T follicular helper cell (primary cell): ENCODE data around the gene SINHCAF.
"Not testable (repeated sequence)": the region's sequence is repeated elsewhere in the genome, so short reads cannot be mapped to it uniquely, and the experiment has no call there.

Experiments used
- DNase-seq: peaks from one replicate; pipeline ENCODE4 v3.0.0-alpha.2; 2020; ENCODE audit warnings: low read depth
- total RNA-seq, 2 experiments: gene quantifications; one replicate each; lab custom pipeline; 2026; lab: John Stamatoyannopoulos, UW

Gene SINHCAF
- 115 to 258 reads per million in 2 experiments for total RNA-seq

DNA sequence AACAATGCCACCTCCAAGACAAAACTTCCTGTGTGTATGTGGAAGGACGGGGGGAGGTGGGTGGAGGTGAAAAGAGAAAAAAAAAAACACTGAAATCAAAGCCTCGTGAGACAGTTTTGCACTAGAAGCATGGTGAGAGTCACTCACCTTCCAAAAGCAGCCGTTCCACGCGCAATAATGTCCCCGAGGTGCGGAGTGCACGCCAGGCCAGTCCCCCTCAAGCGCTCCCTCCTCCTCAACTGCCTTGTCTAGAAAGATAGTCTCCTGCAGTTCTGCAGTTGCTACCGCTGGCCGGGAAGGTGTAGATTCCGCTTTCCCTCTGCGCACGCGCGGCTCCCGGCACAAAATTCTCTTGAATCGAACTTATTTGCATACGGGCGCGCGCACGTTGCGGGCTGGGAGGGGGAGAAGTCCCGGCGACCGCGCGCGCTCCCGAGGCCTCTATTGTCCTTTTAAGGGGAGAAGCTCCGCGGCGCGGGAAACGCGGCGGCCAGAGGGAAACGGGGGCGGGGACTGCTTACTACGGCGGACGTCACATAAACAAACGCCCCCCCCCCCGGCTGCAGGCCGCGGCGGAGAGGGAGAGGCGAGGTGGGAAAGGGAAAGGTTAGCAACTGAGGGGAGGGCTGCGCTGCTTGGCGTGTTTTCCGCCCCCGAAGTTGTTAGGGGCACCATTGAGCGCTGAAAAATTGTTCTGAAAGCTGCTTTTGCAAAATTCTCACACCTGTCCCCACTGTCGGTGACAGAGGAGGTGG is at the start of gene SINHCAF:
TSS of gene SINHCAF (minus strand) at position 274 of the 755 bp plus-strand sequence. CDS start 27,946 bp downstream, outside the sequence.
- peak; percentile 98 for DNase-seq

GRCh38 chr12:31375422-31375821 is 49.5 kb upstream of the SINHCAF start:
- DNase-seq: not testable (repeated sequence)

- no peak for DNase-seq
These were observed 45.3 kb upstream of the SINHCAF start for GRCh38 chr12:31371256-31371620.

GRCh38 chr12:31370531-31371255 is 44.7 kb upstream of the SINHCAF start:
- DNase-seq: no peak

- DNase-seq: no peak
These were observed 44.0 kb upstream of the SINHCAF start for GRCh38 chr12:31369712-31370521.

- no peak for DNase-seq
These were observed 42.9 kb upstream of the SINHCAF start for GRCh38 chr12:31368666-31369361.

- no peak for DNase-seq
These were observed 40.2 kb upstream of the SINHCAF start for GRCh38 chr12:31366104-31366621.

- no peak for DNase-seq
These were observed 37.9 kb upstream of the SINHCAF start for GRCh38 chr12:31363831-31364230.

DNA sequence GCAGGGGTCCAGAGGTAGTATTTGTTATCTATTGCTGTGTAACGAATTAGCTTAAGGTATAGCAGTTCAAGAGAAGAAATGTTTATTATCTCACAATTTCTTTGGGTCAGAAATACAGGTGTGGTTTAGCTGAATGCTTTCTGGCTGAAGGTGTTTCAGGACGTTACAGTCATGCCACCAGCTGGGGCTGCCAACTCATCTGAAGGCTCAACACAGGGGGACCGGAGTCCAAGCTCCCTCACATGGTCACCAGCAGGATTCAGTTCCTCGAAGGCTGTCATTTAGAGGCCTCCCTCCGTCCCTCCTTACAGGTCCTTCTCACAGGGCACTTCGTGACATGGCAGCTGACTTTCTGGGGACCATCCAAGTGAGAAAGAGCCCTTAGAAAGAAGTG is 37.5 kb upstream of the SINHCAF start:
- no peak for DNase-seq

DNA sequence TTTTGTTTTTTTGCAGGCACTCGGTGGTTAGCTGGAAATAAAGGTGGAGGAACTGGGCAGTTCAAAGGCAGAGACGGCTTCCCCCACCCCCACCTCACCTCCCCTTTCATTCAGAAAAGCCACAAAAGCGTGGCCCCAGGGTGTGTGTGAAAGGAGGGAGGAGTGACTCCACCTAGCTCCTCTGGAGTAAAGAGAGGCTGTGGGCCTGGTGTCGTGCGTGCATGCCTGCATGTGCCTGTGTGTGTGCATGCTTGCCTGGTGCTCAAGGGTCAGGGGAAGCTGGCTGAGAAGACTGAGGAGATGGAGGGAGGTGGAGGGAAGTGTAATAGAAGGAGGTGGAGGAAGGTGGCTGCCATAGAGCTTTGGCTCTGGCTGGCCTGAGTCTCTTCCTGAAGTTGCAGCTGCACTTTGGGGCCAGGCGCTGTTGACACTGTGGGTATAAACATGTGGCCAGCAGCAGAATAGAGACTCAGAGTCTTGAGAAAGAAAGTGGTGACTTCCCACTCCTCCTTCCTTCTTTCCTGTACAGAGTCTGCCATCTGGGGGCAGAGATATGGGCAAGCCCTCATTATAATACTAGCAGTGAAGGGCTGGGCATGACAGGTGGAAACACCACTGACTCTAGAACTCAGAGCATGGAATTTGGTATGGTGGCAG is 36.9 kb upstream of the SINHCAF start:
- DNase-seq: no peak

DNA sequence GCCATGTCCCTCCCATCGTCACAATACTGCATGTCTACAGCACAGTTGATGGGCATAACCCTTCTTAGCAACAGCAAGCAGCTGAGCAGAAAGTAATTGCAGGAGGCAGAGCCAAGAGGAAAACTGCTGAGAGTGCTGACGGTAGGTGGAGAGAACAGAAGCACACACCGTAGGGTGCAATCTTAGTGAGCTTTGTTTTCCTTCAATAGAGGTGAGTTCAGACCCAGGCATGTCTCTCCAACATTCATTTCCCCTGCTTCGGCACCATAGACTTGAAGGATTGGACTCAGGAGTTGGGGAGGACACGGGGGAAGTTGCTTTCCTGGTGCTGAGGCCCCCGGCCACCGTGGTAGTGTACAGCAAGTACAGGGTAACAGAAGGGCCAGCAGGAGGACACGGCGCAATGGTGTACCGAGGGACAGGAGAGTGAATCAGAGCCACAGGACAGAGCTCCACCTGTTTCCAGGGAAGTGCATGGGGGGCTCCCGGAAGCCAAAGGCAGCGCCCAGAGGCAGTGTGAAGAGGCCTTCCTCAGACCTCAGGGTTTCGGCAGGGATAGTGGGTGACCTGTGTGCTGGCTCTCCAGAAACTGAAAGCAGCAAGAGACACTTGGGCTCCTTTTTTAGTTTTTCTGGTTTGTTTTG is 36.3 kb upstream of the SINHCAF start:
- DNase-seq: no peak

GRCh38 chr12:31361730-31362114 is 35.8 kb upstream of the SINHCAF start:
- DNase-seq: no peak

DNA sequence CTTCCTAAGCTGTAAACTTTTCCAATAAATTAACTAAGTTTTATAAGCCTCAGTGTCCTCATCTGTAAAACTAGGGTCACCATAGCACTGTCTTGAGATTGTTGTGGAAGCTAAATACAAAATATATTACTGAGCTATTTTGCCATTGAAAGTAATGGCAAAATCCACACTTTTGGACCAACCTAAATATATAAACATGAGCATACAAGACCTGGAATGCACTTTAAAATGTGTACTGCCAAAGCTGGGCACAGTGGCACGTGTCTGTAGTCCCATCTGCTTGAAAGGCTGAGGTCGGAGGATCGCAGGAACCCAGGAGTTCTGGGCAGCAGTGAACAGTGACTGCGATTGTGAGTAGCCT is 29.8 kb upstream of the SINHCAF start:
- no peak for DNase-seq

DNA sequence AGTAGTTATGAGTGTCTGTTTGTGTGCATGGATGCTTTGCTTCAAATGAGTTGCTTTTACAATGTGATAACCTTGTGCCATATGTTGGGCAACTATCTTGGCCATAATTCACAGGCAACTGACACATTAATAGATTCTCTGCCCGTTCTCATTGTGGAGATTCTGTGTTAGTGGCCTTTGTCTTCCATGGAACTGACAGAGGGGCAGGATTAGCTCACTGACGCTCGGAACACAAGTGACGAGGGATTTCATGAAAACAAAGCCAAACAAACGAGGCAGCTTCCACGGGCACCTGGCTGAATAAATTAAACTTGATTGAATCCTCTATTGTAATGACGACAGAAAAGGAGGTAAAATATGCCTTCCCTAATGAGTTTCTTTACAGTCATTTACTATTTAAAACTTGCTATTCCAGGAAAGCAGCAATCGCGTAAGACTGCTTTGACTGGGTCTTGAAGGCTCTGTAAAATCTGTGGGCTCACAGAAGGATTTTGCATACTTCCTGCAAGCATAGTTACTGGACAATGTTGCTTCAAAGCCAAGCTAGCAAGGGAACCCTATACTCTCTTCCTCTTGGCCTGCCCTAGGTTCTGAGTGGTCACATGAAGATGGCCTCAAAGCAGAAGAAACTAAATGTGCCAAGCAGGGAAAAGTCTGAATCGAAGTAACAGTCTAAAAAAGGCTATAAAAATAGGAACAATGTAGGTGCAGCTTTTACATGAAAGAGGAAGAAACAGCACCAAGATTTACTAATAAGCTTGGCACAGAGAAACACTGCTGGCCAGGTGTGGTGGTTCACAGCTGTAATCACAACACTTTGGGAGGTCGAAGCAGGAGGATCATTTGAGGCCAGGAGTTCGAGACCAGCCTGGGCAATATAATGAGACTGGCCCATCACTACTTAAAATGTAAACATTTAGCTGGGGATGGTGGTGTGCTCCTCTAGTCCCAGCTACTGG is 28.1 kb upstream of the SINHCAF start:
- no peak for DNase-seq

- no peak for DNase-seq
These were observed 20.3 kb upstream of the SINHCAF start for GRCh38 chr12:31346267-31346666.

GRCh38 chr12:31343139-31343538 is 17.2 kb upstream of the SINHCAF start:
- no peak for DNase-seq

GRCh38 chr12:31342286-31342685 is 16.3 kb upstream of the SINHCAF start:
- DNase-seq: no peak

GRCh38 chr12:31339831-31340622 is 14.1 kb upstream of the SINHCAF start:
- no peak for DNase-seq

- no peak for DNase-seq
These were observed 12.0 kb upstream of the SINHCAF start for GRCh38 chr12:31337952-31338351.
